Upper lobe of left lung (tissue), 6 donors: Measurements from ENCODE around the gene PSMD2. TPM values are rescaled to one million over a fixed set of nuclear protein-coding genes. Genes with fewer than 3 reads are reported as not detected.
A peak's percentile ranks its signal among the peaks of the same experiment; 100 is the strongest.

Experiments
- ATAC-seq, 2 donors: fragments of 200-7000 bp; cut with Tn5 transposase; one replicate each; pipeline ENCODE4 v1.9.1; 2022; ENCODE audit warnings: mild to moderate bottlenecking in 2 of 2, moderate library complexity in 2 of 2; ENCODE audit not compliant: low FRiP score in 2 of 2
- DNase-seq, 2 donors: peaks; one replicate each; pipeline ENCODE4 v3.0.0-alpha.2; 2019 to 2020
- H3K27ac ChIP-seq, 4 donors: fragments of 200-600 bp; sonication (generic); one replicate each; pipeline ENCODE4 v1.5.1; 2016 to 2019
- H3K27me3 ChIP-seq, 4 donors: fragments of 200-600 bp; sonication (generic); one replicate each; pipeline ENCODE4 v1.5.1; 2017 to 2019
- H3K36me3 ChIP-seq, 4 donors: fragments of 200-600 bp; sonication (generic); one replicate each; pipeline ENCODE4 v1.5.1; 2016 to 2019
- H3K4me1 ChIP-seq, 4 donors: fragments of 200-600 bp; sonication (generic); one replicate each; pipeline ENCODE4 v1.5.1; 2018 to 2019
- H3K4me3 ChIP-seq, 4 donors: fragments of 200-600 bp; sonication (generic); one replicate each; pipeline ENCODE4 v1.5.1; 2017 to 2019; ENCODE audit warnings: mild to moderate bottlenecking in 2 of 4, moderate library complexity in 1 of 4
- H3K9me3 ChIP-seq, 4 donors: fragments of 200-600 bp; sonication (generic); one replicate each; pipeline ENCODE4 v1.5.1; 2018 to 2019
- EP300 ChIP-seq, 4 donors: sonication (generic); formaldehyde crosslinking; IDR thresholded peaks; one replicate each; pipeline ENCODE4 v1.5.1; 2017; ENCODE audit warnings: antibody characterized with exemption in 4 of 4, control low read depth in 2 of 4
- POLR2A ChIP-seq, 4 donors: fragments of 450-650 bp; IDR thresholded peaks; one replicate each; pipeline ENCODE4 v1.5.1; 2016 to 2017; ENCODE audit warnings: antibody characterized with exemption in 4 of 4, mild to moderate bottlenecking in 2 of 4
- POLR2AphosphoS5 ChIP-seq, 2 donors: sonication (generic); formaldehyde crosslinking; IDR thresholded peaks; one replicate each; pipeline ENCODE4 v1.5.1; 2017; ENCODE audit warnings: antibody characterized with exemption in 2 of 2
- WGBS, 2 donors: methylation state at CpG; one replicate each; pipeline ENCODE4 v1.1.5; 2017 to 2018; 5-methylcytosine and 5-hydroxymethylcytosine counted together
- total RNA-seq, 6 donors: library from RNA; depleted of rRNA in 4 of 6; stranded (reverse); fragments of >200 nt in 4 of 6; gene quantifications; one replicate each; pipeline versions ENCODE4 v1.1.0 to v1.2.1, GENCODE V29; 2016 to 2021
- TF ChIP-seq, protein P1 (sequence below), 6 experiments: fragments of 450-650 bp in 4 of 6; fragments of 200-600 bp in 2 of 6; sonication (generic) in 2 of 6; IDR thresholded peaks; one replicate each; pipeline ENCODE4 v1.5.1; 2016 to 2019; ENCODE audit warnings: antibody characterized with exemption in 6 of 6
- donor health status: DM: no; HTN: no; CAD: no; lungs with moderate emphysema.
- donor health status: DM: no; HTN: yes; CAD: no; lungs with severe emphysema.

The PSMD2 gene
- total RNA-seq, 6 donors from 2014 or later: 144 to 259 (median 165) TPM

DNA sequence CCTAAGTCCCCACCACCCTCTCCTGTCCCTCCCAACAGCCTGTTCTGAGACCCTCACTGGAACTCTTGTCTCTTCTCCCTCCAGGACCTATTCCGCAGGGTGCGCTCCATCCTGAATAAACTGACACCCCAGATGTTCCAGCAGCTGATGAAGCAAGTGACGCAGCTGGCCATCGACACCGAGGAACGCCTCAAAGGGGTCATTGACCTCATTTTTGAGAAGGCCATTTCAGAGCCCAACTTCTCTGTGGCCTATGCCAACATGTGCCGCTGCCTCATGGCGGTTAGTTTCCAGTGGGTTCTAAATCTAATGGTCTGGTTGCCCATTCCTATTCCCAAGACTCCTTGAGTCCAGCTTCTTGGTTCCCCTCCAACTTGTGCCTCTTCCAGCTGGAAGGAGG lies 24.7 kb downstream of the PSMD2 start:
- 91 to 96% methylated on average over 8 of the region's 8 CpGs for WGBS, 2 donors
- no peak for TF ChIP-seq EP300 (IDR thresholded peaks at IDR 0.05)
- no peak for TF ChIP-seq POLR2A (IDR thresholded peaks at IDR 0.05)
- TF ChIP-seq, protein P1, sequence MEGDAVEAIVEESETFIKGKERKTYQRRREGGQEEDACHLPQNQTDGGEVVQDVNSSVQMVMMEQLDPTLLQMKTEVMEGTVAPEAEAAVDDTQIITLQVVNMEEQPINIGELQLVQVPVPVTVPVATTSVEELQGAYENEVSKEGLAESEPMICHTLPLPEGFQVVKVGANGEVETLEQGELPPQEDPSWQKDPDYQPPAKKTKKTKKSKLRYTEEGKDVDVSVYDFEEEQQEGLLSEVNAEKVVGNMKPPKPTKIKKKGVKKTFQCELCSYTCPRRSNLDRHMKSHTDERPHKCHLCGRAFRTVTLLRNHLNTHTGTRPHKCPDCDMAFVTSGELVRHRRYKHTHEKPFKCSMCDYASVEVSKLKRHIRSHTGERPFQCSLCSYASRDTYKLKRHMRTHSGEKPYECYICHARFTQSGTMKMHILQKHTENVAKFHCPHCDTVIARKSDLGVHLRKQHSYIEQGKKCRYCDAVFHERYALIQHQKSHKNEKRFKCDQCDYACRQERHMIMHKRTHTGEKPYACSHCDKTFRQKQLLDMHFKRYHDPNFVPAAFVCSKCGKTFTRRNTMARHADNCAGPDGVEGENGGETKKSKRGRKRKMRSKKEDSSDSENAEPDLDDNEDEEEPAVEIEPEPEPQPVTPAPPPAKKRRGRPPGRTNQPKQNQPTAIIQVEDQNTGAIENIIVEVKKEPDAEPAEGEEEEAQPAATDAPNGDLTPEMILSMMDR (IDR thresholded peaks at IDR 0.05): no peak
- no peak for TF ChIP-seq POLR2AphosphoS5 (IDR thresholded peaks at IDR 0.05)
- Histone ChIP-seq H3K4me1 (peaks cover 24 to 38% (median 32%) of the 10 kb centered on the region in 4 donors), H3K9me3 (no peaks in the 10 kb centered on the region), H3K4me3 (no peak overlapping the region), H3K27ac (no peak overlapping the region), H3K36me3 (peaks cover 81 to 86% (median 84%) of the 10 kb centered on the region in 4 donors), H3K27me3 (no peaks in the 10 kb centered on the region)
- no peak for ATAC-seq
- DNase-seq: no peak

DNA sequence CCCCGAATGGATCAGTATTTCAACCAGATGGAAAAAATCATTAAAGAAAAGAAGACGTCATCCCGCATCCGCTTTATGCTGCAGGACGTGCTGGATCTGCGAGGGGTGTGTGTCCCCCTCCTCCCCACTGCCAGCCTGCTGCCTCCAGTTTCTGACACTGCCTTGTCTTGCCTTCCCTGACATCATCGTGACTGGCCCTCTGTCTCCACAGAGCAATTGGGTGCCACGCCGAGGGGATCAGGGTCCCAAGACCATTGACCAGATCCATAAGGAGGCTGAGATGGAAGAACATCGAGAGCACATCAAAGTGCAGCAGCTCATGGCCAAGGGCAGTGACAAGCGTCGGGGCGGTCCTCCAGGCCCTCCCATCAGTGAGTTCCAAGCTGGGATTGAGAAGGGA lies 26.2 kb downstream of the PSMD2 start:
- no peaks in the 10 kb centered on the region for H3K27me3 ChIP-seq
- WGBS, 2 donors: 93 to 94% methylated on average over 13 of the region's 13 CpGs
- H3K9me3 ChIP-seq: no peaks in the 10 kb centered on the region
- H3K36me3 ChIP-seq: peaks cover 95 to 100% (median 97%) of the 10 kb centered on the region in 4 donors
- H3K4me1 ChIP-seq: peaks cover 9 to 22% (median 18%) of the 10 kb centered on the region in 4 donors
- peak in 1 of 2 donors; percentile 12 for DNase-seq
- no peak for ATAC-seq
- no peak overlapping the region for H3K27ac ChIP-seq
- no peak overlapping the region for H3K4me3 ChIP-seq
- TF ChIP-seq EP300 (IDR thresholded peaks at IDR 0.05): no peak
- no peak for TF ChIP-seq POLR2AphosphoS5 (IDR thresholded peaks at IDR 0.05)
- no peak for TF ChIP-seq POLR2A (IDR thresholded peaks at IDR 0.05)
- TF ChIP-seq, protein P1 (IDR thresholded peaks at IDR 0.05): no peak

DNA sequence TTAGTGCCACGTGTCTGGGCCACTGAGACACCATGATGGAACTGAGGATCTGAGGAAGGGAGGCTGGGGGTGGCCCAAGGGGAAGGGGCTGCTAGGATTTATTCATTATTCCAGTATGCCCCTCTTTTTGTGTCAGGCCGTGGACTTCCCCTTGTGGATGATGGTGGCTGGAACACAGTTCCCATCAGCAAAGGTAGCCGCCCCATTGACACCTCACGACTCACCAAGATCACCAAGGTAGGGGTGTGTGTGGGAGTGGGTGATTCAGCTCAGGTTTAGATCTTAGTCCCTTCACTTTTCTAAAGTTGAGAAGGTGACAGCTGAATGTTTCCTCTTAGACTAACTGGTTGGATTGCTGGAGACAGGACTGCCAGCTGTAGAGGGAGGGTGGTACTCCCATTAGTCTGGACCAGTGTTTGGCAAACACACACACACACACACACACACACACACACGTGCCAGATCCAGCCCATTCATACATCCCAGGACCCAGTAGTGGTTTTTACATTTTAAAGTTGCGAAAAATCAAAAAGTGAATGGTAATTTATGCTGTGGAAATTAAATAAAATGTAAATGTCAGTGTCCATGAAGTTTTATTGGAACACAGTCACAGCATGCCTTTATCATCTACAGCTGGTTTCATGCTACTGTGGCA lies 26.8 kb downstream of the PSMD2 start:
- DNase-seq (no peak), ATAC-seq (no peak)
- no peak for TF ChIP-seq POLR2A (IDR thresholded peaks at IDR 0.05)
- TF ChIP-seq, protein P1 (IDR thresholded peaks at IDR 0.05): no peak
- no peak for TF ChIP-seq POLR2AphosphoS5 (IDR thresholded peaks at IDR 0.05)
- TF ChIP-seq EP300 (IDR thresholded peaks at IDR 0.05): no peak
- H3K27ac ChIP-seq: no peak overlapping the region
- H3K9me3 ChIP-seq: no peaks in the 10 kb centered on the region
- WGBS, 2 donors: 81 to 89% methylated on average over 4 to 6 of the region's 6 CpGs
- H3K36me3 ChIP-seq: peaks cover 96 to 100% (median 98%) of the 10 kb centered on the region in 4 donors
- H3K4me1 ChIP-seq: peaks cover 4 to 17% (median 13%) of the 10 kb centered on the region in 4 donors
- H3K4me3 ChIP-seq: no peak overlapping the region
- no peaks in the 10 kb centered on the region for H3K27me3 ChIP-seq

DNA sequence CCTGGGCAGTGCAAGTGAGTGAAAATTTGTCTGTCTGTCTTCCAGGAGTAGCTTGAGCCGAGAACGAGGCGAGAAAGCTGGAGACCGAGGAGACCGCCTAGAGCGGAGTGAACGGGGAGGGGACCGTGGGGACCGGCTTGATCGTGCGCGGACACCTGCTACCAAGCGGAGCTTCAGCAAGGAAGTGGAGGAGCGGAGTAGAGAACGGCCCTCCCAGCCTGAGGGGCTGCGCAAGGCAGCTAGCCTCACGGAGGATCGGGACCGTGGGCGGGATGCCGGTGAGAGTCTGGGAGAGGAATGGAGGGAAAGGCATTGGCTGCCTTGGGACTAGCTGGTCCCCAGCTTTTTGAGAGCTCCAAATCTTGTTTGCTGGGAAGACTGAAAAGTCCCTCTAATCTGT lies 28.1 kb downstream of the PSMD2 start:
- peaks cover 94 to 100% (median 98%) of the 10 kb centered on the region in 4 donors for H3K36me3 ChIP-seq
- H3K4me1 ChIP-seq: peaks cover 3 to 10% (median 5%) of the 10 kb centered on the region in 4 donors
- no peak overlapping the region for H3K4me3 ChIP-seq
- no peak overlapping the region for H3K27ac ChIP-seq
- peak in 1 of 2 donors; percentile 63 for DNase-seq
- 95 to 97% methylated on average over 21 of the region's 21 CpGs for WGBS, 2 donors
- TF ChIP-seq POLR2AphosphoS5 (IDR thresholded peaks at IDR 0.05): no peak
- no peak for TF ChIP-seq EP300 (IDR thresholded peaks at IDR 0.05)
- TF ChIP-seq, protein P1 (IDR thresholded peaks at IDR 0.05): no peak
- no peaks in the 10 kb centered on the region for H3K9me3 ChIP-seq
- no peak for ATAC-seq
- no peaks in the 10 kb centered on the region for H3K27me3 ChIP-seq

DNA sequence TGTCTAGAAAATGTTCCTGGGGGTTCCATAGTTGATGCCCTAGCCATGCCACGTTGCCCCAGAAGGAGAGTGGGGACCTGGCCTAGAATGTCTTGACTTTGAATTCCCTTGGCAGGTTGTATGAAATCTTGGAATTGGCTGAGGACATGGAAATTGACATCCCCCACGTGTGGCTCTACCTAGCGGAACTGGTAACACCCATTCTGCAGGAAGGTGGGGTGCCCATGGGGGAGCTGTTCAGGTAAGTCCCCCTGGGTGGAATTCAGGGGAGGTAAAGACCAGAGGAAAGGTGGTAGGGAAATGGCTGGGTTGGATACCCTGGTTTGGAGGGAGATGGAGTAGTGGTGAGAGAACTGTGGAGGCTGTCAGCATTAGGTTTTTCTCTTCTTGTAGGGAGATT lies 29.5 kb downstream of the PSMD2 start:
- no peak overlapping the region for H3K4me3 ChIP-seq
- no peaks in the 10 kb centered on the region for H3K9me3 ChIP-seq
- WGBS, 2 donors: 39 to 67% methylated on average over 3 of the region's 3 CpGs
- TF ChIP-seq, protein P1 (IDR thresholded peaks at IDR 0.05): no peak
- TF ChIP-seq POLR2A (IDR thresholded peaks at IDR 0.05) (no peak), POLR2AphosphoS5 (IDR thresholded peaks at IDR 0.05) (no peak), EP300 (IDR thresholded peaks at IDR 0.05) (no peak)
- DNase-seq: no peak
- no peak overlapping the region for H3K27ac ChIP-seq
- H3K4me1 ChIP-seq: peaks cover 0 to 6% (median 5%) of the 10 kb centered on the region in 4 donors
- H3K36me3 ChIP-seq: peaks cover 91 to 100% (median 97%) of the 10 kb centered on the region in 4 donors
- no peak for ATAC-seq
- H3K27me3 ChIP-seq: no peaks in the 10 kb centered on the region
